Testis (tissue), 2 donors: ENCODE data around the gene IMMT.

Experiments
- CTCF ChIP-seq, 3 experiments: fragments of 450-650 bp in 2 of 3; fragments of 200-600 bp in 1 of 3; sonication (generic) in 1 of 3; IDR thresholded peaks; one replicate each; pipeline ENCODE4 v1.5.1; 2016 to 2019; ENCODE audit warnings: antibody characterized with exemption in 3 of 3, mild to moderate bottlenecking in 2 of 3, moderate library complexity in 1 of 3
- POLR2A ChIP-seq: fragments of 450-650 bp; IDR thresholded peaks from one replicate; pipeline ENCODE4 v1.6.1; 2017; ENCODE audit warnings: antibody characterized with exemption, mild to moderate bottlenecking, moderate library complexity

- no peak for TF ChIP-seq CTCF (IDR thresholded peaks at IDR 0.05)
- TF ChIP-seq POLR2A, result no peak
Measured at GRCh38 chr2:86172610-86173009, 22.7 kb downstream of the IMMT start.
